Stimulated activated naive B cell treated with anti-CD40 and anti-IgM and Interleukin-4, amounts not matched to agents 10 μg/mL and 1 μg/mL and 100 μg/mL, for 72 hours (primary cell): ENCODE measurements around the gene IGFBP4.
A peak's percentile ranks its signal among the peaks of the same experiment; 100 is the strongest.
"Not testable (repeated sequence)": the region's sequence is repeated elsewhere in the genome, so short reads cannot be mapped to it uniquely, and the experiment has no call there.

Source experiments
- ATAC-seq, 2 donors: fragments of 150-1000 bp; cut with Tn5 transposase; replicated peaks; 2 replicates each; pipeline ENCODE4 v1.10.0; 2021; ENCODE audit warnings: moderate library complexity in 1 of 2
- DNase-seq: peaks from one replicate; pipeline ENCODE4 v3.0.0; 2021
- H3K27ac Mint-ChIP-seq: one replicate; pipeline ENCODE4 v1.8.0; 2022; ENCODE audit warnings: mild to moderate bottlenecking, mixed read lengths
- H3K27me3 Mint-ChIP-seq, 2 donors: one replicate each; pipeline ENCODE4 v1.8.0; 2022; ENCODE audit warnings: mixed read lengths in 2 of 2
- H3K36me3 Mint-ChIP-seq, 2 donors: one replicate each; pipeline ENCODE4 v1.8.0; 2022; ENCODE audit warnings: mixed read lengths in 2 of 2, mild to moderate bottlenecking in 1 of 2
- H3K4me1 Mint-ChIP-seq, 2 donors: one replicate each; pipeline ENCODE4 v1.8.0; 2022; ENCODE audit warnings: mixed read lengths in 2 of 2, mild to moderate bottlenecking in 1 of 2
- H3K4me3 Mint-ChIP-seq, 2 donors: one replicate each; pipeline ENCODE4 v1.8.0; 2022; ENCODE audit warnings: mild to moderate bottlenecking in 2 of 2, mixed read lengths in 2 of 2, moderate library complexity in 1 of 2
- H3K9me3 Mint-ChIP-seq, 2 donors: one replicate each; pipeline ENCODE4 v1.8.0; 2022; ENCODE audit warnings: mixed read lengths in 2 of 2, mild to moderate bottlenecking in 1 of 2

IGFBP4 gene

DNA sequence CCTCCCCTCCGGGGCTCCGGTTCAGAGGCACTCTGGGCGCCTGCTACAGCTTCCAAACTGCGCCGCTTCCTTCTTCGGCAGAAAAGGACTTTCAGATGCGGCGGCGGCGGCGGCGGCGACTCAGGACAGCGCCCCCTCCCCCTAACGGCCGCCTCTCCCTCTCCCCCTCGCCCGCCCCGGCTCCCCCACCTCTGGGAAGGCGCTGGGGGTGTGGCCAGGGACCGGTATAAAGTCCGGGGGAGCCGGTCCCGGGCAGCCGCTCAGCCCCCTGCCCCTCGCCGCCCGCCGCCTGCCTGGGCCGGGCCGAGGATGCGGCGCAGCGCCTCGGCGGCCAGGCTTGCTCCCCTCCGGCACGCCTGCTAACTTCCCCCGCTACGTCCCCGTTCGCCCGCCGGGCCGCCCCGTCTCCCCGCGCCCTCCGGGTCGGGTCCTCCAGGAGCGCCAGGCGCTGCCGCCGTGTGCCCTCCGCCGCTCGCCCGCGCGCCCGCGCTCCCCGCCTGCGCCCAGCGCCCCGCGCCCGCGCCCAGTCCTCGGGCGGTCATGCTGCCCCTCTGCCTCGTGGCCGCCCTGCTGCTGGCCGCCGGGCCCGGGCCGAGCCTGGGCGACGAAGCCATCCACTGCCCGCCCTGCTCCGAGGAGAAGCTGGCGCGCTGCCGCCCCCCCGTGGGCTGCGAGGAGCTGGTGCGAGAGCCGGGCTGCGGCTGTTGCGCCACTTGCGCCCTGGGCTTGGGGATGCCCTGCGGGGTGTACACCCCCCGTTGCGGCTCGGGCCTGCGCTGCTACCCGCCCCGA is at the start of gene IGFBP4:
Gene IGFBP4, plus strand, starts transcription at position 255 of the 792 bp plus-strand sequence. Its CDS starts 286 bp downstream, at position 541.
- H3K4me3 Mint-ChIP-seq: peak within 1 kb of the TSS; percentile 55 to 56
- DNase-seq (peak; percentile 64), ATAC-seq (peak; percentile 83 to 86)
- H3K27ac Mint-ChIP-seq: peak within 1 kb of the TSS; percentile 85
- no peaks in the 10 kb centered on the region for H3K27me3 Mint-ChIP-seq
- no peaks in the 10 kb centered on the region for H3K36me3 Mint-ChIP-seq
- peaks cover 31 to 53% of the 10 kb centered on the region in 2 donors for H3K4me1 Mint-ChIP-seq
- no peaks in the 10 kb centered on the region for H3K9me3 Mint-ChIP-seq

DNA sequence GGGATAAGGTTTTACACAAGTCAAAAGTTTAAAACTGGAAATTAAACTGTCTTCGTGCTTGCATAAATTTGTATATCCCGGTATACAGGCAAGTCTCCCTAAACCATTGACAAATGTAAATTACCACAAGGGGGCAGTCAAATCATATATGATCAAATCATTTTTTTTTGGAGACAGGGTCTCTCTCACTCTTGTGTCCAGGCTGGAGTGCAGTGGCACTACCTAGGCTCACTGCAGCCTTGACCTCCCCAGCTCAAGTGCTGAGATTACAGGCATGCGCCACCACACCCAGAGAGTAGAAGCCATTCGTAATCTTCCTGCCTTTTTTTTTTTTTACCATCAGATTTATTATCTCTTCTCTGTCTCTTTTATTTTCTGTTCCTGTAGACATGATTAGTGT is 44.1 kb upstream of the IGFBP4 start:
- Mint-ChIP-seq H3K4me1 (peaks cover 4 to 6% of the 10 kb centered on the region in 2 donors), H3K27me3 (no peaks in the 10 kb centered on the region), H3K36me3 (peaks cover 0 to 5% of the 10 kb centered on the region in 2 donors), H3K4me3 (no peak overlapping the region), H3K9me3 (no peaks in the 10 kb centered on the region), H3K27ac (no peak overlapping the region)
- ATAC-seq (peak; percentile 56 to 59), DNase-seq (no peak)

DNA sequence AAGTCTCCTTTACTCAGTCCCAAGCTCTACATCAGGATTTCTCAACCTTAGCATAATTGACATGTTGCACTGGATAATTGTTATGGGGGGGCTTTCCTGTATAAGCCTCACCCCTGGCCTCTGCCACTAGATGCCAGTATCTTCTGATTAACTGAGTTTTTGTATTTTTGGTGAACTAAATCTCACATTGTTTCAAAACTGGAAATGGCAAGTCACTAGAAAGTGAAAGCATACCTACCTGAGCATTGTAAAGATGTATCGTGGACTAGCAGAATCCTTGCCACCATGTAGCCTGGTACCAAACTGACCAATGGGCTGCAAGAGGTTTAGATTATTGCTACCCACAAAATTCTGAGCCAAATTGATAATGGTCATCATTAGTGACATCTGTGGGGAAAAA is 40.6 kb upstream of the IGFBP4 start:
- Mint-ChIP-seq H3K36me3 (peaks cover 0 to 1% of the 10 kb centered on the region in 2 donors), H3K4me3 (no peak overlapping the region), H3K9me3 (no peaks in the 10 kb centered on the region), H3K27me3 (no peaks in the 10 kb centered on the region), H3K27ac (no peak overlapping the region), H3K4me1 (peaks cover 4 to 6% of the 10 kb centered on the region in 2 donors)
- no peak for ATAC-seq
- no peak for DNase-seq

DNA sequence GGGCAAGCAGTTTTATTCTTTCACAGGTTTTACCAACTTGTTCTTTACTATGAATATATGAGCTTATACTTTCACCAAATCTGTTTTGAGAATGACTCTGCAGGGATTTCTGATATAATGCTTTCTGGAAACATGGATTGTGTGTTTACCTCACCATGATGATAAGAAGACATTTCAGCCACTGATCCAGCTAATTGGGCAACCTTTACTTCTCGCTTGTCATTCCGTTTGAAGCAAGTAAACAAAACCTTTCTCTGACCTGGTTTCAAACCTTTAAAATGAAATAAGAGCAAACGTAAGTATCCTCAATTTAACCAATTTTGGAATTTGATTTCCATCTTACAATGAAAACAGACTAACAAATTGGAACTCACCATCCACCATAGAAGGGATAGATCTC is 39.2 kb upstream of the IGFBP4 start:
- ATAC-seq: no peak
- DNase-seq: no peak
- Mint-ChIP-seq H3K4me1 (peaks cover 4 to 6% of the 10 kb centered on the region in 2 donors), H3K9me3 (no peaks in the 10 kb centered on the region), H3K36me3 (peaks cover 0 to 1% of the 10 kb centered on the region in 2 donors), H3K4me3 (no peak overlapping the region), H3K27ac (no peak overlapping the region), H3K27me3 (no peaks in the 10 kb centered on the region)

DNA sequence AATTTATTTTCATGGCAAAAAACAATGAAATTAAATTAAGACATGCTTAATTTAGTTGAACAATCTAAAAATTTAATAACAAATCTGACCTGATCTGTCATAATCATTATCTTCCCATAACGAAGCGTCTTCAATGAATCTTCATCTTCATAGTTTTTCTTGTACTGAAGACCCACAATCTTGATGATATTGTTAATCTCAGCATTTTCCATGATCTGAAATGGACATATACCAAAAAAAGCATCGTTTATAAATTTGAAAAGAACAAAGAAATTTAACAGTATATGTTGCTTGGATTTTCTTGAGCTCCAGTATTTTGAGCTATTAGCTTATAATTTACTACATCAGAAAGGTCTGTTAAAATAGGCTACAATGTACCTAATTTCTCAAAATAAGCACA is 35.8 kb upstream of the IGFBP4 start:
- ATAC-seq: no peak
- H3K9me3 Mint-ChIP-seq: no peaks in the 10 kb centered on the region
- H3K36me3 Mint-ChIP-seq: peaks cover 1 to 5% of the 10 kb centered on the region in 2 donors
- no peaks in the 10 kb centered on the region for H3K27me3 Mint-ChIP-seq
- peaks cover 0 to 5% of the 10 kb centered on the region in 2 donors for H3K4me1 Mint-ChIP-seq
- H3K4me3 Mint-ChIP-seq: no peak overlapping the region
- H3K27ac Mint-ChIP-seq: no peak overlapping the region
- DNase-seq: no peak

DNA sequence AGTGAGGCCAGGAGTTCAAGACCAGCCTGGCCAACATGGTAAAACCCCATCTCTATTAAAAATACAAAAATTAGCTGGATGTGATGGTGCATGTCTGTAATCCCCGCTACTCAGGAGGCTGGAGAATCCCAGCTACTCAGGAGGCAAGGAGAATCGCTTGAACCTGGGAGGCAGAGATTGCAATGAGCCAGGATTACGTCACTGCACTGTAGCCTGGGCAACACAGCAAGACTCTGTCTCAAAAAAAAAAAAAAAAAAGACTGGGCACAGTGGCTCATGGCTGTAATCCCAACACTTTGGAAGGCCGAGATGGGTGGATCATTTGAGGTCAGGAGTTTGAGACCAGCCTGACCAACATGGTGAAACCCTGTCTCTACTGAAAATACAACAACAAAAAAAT is 33.7 kb upstream of the IGFBP4 start:
- H3K27me3 Mint-ChIP-seq, H3K4me1 Mint-ChIP-seq, DNase-seq, H3K27ac Mint-ChIP-seq, H3K4me3 Mint-ChIP-seq, H3K9me3 Mint-ChIP-seq, ATAC-seq, H3K36me3 Mint-ChIP-seq: not testable (repeated sequence)

DNA sequence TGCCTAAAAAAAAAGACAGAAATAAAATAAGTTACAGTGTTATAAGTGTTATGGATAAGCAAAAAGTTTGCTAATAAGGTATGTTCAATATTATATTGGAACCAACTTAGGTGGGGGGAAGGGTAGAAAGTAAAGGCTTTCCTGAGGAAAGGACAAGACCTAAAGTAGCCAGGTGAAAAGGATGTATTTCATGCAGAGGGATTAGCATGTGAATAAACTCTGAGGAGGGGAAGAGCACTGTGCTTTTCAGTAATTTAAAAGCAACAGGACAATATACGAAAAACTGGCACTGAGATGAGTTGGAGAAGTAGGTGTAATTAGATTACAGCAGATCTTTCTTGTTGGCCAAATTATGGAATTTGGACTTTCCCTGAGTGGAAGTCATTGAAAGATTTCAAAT is 33.2 kb upstream of the IGFBP4 start:
- H3K36me3 Mint-ChIP-seq: peaks cover 0 to 5% of the 10 kb centered on the region in 2 donors
- ATAC-seq: no peak
- DNase-seq: no peak

DNA sequence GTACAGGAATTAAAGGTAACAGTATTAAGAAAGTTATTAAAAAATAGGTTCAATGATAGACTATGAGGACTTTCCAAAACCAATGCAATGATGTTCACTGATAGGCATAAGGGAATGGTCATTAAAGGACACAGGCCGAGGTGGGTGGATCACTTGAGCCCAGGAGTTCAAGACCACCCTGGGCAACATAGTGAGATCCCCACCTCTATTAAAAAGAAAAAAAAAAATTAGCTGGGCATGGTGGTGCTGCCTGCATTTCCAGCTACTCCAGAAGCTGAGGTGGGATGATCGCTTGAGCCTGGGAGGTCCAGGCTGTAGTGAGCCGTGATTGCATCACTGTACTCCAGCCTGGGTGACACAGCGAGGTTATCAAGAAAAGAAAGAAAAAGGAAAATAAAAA is 31.4 kb upstream of the IGFBP4 start:
- ATAC-seq (no peak), DNase-seq (no peak)
- Mint-ChIP-seq H3K4me1 (peaks cover 2 to 5% of the 10 kb centered on the region in 2 donors), H3K4me3 (no peak overlapping the region), H3K27ac (peak overlapping the region; percentile 20), H3K36me3 (peaks cover 0 to 5% of the 10 kb centered on the region in 2 donors), H3K9me3 (no peaks in the 10 kb centered on the region), H3K27me3 (no peaks in the 10 kb centered on the region)

More for the DNA sequence above, 33.2 kb upstream of the IGFBP4 start:
- Mint-ChIP-seq H3K4me1 (peaks cover 0 to 2% of the 10 kb centered on the region in 2 donors), H3K27me3 (no peaks in the 10 kb centered on the region), H3K27ac (no peak overlapping the region), H3K4me3 (no peak overlapping the region), H3K9me3 (no peaks in the 10 kb centered on the region)

DNA sequence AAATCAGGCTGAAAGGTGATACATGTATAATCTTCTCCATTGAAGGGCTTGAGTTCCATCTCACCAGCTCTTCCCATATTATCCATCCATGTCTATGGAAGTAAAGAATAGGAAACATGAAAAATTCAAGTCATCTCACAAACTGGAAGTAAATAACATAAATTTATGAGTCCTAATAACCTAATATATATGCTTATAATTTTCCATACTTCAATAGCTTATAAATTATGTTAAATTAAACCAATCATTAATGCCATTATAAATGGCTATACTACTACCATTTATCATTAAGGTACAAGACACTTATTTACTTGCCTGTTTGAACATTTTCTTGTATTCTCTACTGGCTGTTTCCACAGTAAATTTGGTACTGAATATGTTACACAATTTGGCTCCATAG is 30.4 kb upstream of the IGFBP4 start:
- Mint-ChIP-seq H3K27ac (no peak overlapping the region), H3K36me3 (peaks cover 0 to 5% of the 10 kb centered on the region in 2 donors), H3K4me3 (no peak overlapping the region), H3K27me3 (no peaks in the 10 kb centered on the region), H3K9me3 (no peaks in the 10 kb centered on the region), H3K4me1 (peaks cover 4 to 5% of the 10 kb centered on the region in 2 donors)
- DNase-seq (no peak), ATAC-seq (no peak)

DNA sequence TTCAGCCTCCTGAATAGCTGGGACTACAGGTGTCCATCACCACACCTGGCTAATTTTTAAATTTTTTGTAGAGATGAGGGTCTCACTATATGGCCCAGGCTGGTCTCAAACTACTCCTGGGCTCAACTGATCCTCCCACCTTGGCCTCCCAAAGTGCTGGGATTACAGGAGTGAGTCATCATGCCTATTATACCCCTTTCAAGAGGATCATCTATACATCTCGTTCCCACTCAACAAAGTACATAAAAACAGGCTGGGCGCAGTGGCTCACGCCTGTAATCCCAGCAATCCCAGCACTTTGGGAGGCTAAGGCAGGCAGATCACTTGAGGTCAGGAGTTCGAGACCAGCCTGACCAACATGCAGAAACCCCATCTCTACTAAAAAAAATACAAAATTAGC is 28.9 kb upstream of the IGFBP4 start:
- H3K4me1 Mint-ChIP-seq, ATAC-seq, H3K36me3 Mint-ChIP-seq, H3K27me3 Mint-ChIP-seq, H3K9me3 Mint-ChIP-seq, H3K4me3 Mint-ChIP-seq, DNase-seq, H3K27ac Mint-ChIP-seq: not testable (repeated sequence)

DNA sequence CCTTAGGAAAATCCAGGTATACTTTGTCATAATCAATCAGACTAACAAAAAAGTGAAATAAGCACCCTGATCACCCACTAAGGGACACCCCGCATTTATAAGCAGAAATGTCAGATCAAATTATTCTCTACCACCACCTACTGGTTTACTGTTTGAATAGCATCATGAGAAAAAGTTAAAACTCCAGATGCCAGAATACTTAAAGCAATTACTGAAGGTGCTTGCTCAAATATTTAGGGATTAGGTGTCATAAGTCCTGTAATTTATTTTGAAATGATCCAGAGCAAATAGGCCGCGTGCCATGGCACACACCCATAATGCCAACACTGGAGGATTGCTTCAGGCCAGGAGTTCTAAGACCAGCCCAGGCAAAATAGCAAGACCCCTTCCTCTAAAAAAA is 27.9 kb upstream of the IGFBP4 start:
- Mint-ChIP-seq H3K27me3 (no peaks in the 10 kb centered on the region), H3K27ac (no peak overlapping the region), H3K4me3 (no peak overlapping the region), H3K36me3 (peaks cover 0 to 3% of the 10 kb centered on the region in 2 donors), H3K4me1 (peaks cover 4 to 10% of the 10 kb centered on the region in 2 donors), H3K9me3 (no peaks in the 10 kb centered on the region)
- ATAC-seq: no peak
- DNase-seq: no peak

DNA sequence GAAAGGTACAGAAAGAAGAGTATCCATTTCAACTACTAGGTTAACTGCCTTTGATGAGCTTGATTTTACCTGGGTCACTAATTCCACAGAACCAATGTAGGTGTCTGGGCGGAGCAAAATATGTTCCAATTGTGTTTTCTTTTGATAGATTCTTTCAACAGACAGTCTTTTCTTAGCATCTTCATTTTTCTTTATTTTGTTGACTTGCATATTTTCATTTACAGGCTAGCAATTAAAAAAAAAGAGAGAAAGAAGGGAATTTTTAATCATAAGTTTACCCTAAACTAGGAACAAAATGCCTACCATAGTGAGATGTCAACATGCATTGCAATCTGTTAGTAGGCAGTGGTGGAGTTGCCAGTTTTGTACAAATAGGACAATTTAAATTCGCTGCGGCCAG is 26.6 kb upstream of the IGFBP4 start:
- ATAC-seq (no peak), DNase-seq (no peak)
- no peaks in the 10 kb centered on the region for H3K9me3 Mint-ChIP-seq
- H3K36me3 Mint-ChIP-seq: no peaks in the 10 kb centered on the region
- H3K27me3 Mint-ChIP-seq: no peaks in the 10 kb centered on the region
- no peak overlapping the region for H3K27ac Mint-ChIP-seq
- peak overlapping the region; percentile 92 to 97 for H3K4me3 Mint-ChIP-seq
- H3K4me1 Mint-ChIP-seq: peaks cover 2 to 10% of the 10 kb centered on the region in 2 donors

DNA sequence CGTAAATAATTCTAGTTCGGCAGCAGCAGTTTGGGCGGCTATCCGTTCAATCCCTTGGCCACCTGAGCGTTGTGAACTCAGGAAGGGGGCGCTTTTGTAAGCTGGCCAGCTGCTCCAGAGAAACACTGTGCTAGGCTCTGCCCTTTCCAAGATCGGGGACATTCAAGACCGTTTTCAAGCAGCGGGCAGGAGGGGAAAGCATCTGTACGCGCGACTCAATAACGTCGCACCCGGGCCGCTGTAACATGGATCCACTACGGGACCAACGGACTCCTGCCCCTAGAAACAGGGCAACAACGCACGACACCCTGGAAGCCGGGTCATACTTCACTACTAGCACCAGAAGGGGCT is 26.0 kb upstream of the IGFBP4 start:
- H3K36me3 Mint-ChIP-seq: no peaks in the 10 kb centered on the region
- H3K27me3 Mint-ChIP-seq: no peaks in the 10 kb centered on the region
- DNase-seq (no peak), ATAC-seq (peak; percentile 26 to 31)
- peak overlapping the region; percentile 93 for H3K27ac Mint-ChIP-seq
- H3K9me3 Mint-ChIP-seq: no peaks in the 10 kb centered on the region
- peak overlapping the region; percentile 92 to 97 for H3K4me3 Mint-ChIP-seq
- peaks cover 2 to 10% of the 10 kb centered on the region in 2 donors for H3K4me1 Mint-ChIP-seq

DNA sequence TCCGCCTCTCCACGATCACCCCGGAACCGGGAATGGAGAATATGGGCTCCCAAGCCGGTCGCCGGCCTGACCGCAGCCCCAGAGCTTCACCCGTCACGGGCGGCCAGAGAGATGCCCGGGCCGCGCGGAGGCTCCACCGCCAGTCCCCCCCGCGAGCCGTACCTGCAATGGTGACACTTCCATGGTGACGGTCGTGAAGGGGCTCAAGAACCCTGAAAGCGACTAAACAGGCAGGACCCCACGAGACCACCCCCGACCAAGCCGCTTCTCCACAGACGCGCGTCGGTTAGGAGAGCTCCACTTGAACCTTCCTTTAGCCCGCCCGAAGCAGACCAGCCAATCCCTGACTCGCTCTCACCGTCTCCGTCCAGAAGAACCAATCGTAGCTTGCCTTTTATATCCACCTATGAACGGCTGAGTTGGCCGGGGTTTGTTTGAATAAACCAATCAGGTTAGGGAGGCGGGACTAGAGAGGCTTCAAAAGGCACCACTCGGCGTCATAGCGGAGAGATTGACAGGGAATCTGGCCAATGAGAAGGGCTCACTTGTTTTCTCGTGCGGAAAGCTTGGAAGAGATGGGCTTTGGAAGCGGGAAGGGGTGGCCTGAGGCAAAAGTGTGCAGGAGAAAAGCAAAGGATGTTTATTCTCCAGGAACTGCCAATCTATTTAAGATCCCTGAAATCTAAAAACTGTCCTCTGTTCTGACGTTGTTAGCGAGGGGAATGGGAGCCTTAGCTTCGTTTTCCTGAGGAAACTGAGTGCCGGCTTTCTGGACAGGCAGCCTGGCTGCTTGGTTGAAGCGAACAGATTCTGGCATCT is 25.4 kb upstream of the IGFBP4 start, which contains the start of gene TOP2A:
Gene TOP2A, minus strand, starts transcription at position 288 of the 819 bp plus-strand sequence. Its CDS starts 105 bp downstream, at position 183.
- Mint-ChIP-seq H3K4me3 (peak within 1 kb of the TSS; percentile 92 to 97), H3K27ac (peak within 1 kb of the TSS; percentile 93), H3K27me3 (no peaks in the 10 kb centered on the region), H3K36me3 (no peaks in the 10 kb centered on the region), H3K4me1 (peaks cover 2 to 10% of the 10 kb centered on the region in 2 donors), H3K9me3 (no peaks in the 10 kb centered on the region)
- peak; percentile 96 for DNase-seq
- ATAC-seq: peak; percentile 99

DNA sequence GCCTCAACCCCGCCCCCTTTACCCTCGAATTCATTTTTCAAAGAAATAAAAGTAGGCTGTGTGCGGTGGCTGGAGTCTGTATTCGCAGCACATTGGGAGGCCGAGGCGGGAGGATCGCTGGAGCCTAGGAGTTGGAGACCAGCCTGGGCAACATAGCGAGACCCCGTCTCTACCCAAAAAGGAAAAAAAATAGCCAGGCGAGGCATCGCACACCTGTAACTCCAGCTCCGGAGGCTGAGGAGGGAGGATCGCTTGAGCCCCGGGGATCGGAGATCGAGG is 24.9 kb upstream of the IGFBP4 start:
- Mint-ChIP-seq H3K4me3 (peak overlapping the region; percentile 92 to 97), H3K9me3 (no peaks in the 10 kb centered on the region), H3K36me3 (no peaks in the 10 kb centered on the region), H3K27me3 (no peaks in the 10 kb centered on the region), H3K4me1 (peaks cover 2 to 10% of the 10 kb centered on the region in 2 donors), H3K27ac (peak overlapping the region; percentile 93)
- ATAC-seq (no peak), DNase-seq (no peak)
